ENCODE data around the gene PDGFC. TPM values are rescaled to one million over a fixed set of nuclear protein-coding genes. Genes with fewer than 3 reads are reported as not detected.
"Not testable (repeated sequence)": the region's sequence is repeated elsewhere in the genome, so short reads cannot be mapped to it uniquely, and the experiment has no call there.

The PDGFC gene
- total RNA-seq, 1 donor from 2014 or later: 39.9 TPM

DNA sequence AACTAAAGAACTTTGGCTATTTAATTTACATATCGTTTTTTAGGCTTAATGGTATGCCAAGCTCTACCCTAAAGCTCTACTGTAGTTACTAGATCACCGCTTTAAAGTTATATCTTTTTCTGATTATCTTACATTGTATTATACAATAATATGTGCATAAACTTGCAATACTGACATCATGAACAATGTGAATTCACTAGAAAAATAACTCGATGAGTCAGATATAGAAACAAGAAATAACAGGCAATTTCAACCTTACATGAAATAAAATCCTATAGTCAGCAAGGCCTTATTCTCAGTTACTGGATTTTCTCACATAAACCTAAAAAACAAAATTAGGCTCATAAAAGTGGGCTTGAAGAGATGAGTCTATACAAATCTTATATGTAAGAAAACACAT, 32.5 kb downstream of the PDGFC start:
- no peak for DNase-seq (ENCODE audit: extremely low spot score, unreplicated experiment)
- Mint-ChIP-seq H3K9me3 (no peaks in the 10 kb centered on the region), H3K27ac (no peak overlapping the region), H3K27me3 (no peaks in the 10 kb centered on the region), H3K4me1 (ENCODE audit: unreplicated experiment) (peaks cover 24% of the 10 kb centered on the region), H3K4me3 (no peak overlapping the region), H3K36me3 (peaks cover 5% of the 10 kb centered on the region)
- TF ChIP-seq, protein P1, sequence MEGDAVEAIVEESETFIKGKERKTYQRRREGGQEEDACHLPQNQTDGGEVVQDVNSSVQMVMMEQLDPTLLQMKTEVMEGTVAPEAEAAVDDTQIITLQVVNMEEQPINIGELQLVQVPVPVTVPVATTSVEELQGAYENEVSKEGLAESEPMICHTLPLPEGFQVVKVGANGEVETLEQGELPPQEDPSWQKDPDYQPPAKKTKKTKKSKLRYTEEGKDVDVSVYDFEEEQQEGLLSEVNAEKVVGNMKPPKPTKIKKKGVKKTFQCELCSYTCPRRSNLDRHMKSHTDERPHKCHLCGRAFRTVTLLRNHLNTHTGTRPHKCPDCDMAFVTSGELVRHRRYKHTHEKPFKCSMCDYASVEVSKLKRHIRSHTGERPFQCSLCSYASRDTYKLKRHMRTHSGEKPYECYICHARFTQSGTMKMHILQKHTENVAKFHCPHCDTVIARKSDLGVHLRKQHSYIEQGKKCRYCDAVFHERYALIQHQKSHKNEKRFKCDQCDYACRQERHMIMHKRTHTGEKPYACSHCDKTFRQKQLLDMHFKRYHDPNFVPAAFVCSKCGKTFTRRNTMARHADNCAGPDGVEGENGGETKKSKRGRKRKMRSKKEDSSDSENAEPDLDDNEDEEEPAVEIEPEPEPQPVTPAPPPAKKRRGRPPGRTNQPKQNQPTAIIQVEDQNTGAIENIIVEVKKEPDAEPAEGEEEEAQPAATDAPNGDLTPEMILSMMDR (conservative IDR thresholded peaks at IDR 0.05): no peak

DNA sequence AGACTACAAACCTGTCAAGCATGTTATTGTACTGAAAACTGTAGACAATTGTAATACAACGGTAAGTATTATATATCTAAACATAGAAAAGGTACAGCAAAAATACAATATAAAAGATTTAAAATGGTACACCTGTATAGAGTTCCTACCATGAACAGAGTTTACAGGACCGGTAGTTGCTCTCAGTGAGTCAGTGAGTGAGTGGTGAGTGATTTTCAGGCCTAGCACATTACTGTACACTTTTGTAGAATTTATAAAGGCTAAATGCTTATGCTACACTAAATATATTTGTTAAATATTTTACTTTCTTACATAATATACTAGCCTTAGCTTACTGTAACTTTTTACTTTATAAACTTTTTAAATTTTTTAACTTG, 37.4 kb downstream of the PDGFC start:
- Mint-ChIP-seq H3K4me1 (ENCODE audit: unreplicated experiment) (peaks cover 23% of the 10 kb centered on the region), H3K4me3 (no peak overlapping the region), H3K36me3 (peaks cover 11% of the 10 kb centered on the region), H3K27me3 (no peaks in the 10 kb centered on the region), H3K9me3 (peaks cover 7% of the 10 kb centered on the region), H3K27ac (no peak overlapping the region)
- TF ChIP-seq, protein P1 (conservative IDR thresholded peaks at IDR 0.05): no peak
- DNase-seq (ENCODE audit: extremely low spot score, unreplicated experiment): no peak

DNA sequence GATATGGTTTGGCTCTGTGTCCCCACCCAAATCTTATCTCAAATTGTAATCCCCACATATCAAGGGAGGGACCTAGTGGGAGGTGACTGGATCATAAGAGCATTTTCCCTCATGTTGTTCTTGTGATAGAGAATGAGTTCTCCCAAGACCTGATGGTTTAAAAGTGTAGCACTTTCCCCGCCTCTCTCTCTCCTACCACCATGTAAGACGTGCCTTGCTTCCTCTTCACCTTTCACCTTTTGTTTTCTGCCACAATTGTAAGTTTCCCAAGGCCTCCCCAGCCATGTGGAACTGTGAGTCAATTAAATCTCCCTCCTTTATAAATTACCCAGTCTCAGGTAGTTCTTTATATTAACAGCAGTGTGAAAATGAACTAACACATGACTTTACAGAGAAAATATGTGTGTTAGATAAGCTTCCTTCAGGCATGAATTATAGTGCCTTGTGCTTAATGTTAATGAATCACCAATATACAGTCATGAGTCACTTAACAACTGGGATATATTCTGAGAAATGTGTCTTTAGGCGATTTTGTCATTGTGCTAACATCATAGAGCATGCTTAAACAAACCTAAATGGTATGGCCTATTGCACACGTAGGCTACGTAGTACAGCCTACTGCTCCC, 37.9 kb downstream of the PDGFC start:
- TF ChIP-seq, protein P1 (conservative IDR thresholded peaks at IDR 0.05): no peak
- Mint-ChIP-seq H3K4me3 (peak overlapping the region; percentile 10), H3K27ac (peak overlapping the region; percentile 80), H3K9me3 (peaks cover 7% of the 10 kb centered on the region), H3K27me3 (no peaks in the 10 kb centered on the region), H3K4me1 (ENCODE audit: unreplicated experiment) (peaks cover 24% of the 10 kb centered on the region), H3K36me3 (peaks cover 11% of the 10 kb centered on the region)
- no peak for DNase-seq (ENCODE audit: extremely low spot score, unreplicated experiment)

DNA sequence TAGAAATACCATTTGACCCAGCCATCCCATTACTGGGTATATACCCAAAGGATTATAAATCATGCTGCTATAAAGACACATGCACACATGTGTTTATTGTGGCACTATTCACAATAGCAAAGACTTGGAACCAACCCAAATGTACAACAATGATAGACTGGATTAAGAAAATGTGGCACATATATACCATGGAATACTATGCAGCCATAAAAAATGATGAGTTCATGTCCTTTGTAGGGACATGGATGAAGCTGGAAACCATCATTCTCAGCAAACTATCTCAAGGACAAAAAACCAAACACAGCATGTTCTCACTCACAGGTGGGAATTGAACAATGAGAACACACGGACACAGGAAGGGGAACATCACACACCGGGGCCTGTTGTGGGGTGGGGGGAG, 39.2 kb downstream of the PDGFC start:
- not testable (repeated sequence) for H3K27ac Mint-ChIP-seq; H3K4me3 Mint-ChIP-seq; H3K27me3 Mint-ChIP-seq; H3K9me3 Mint-ChIP-seq; DNase-seq (ENCODE audit: extremely low spot score, unreplicated experiment)
- H3K36me3 Mint-ChIP-seq: peaks cover 15% of the 10 kb centered on the region
- peaks cover 24% of the 10 kb centered on the region for H3K4me1 Mint-ChIP-seq (ENCODE audit: unreplicated experiment)

GRCh38 chr4:156931267-156931666, 40.3 kb downstream of the PDGFC start:
- Mint-ChIP-seq H3K27ac (peak overlapping the region; percentile 69), H3K4me1 (ENCODE audit: unreplicated experiment) (peaks cover 24% of the 10 kb centered on the region), H3K4me3 (peak overlapping the region; percentile 27), H3K36me3 (peaks cover 11% of the 10 kb centered on the region), H3K27me3 (no peaks in the 10 kb centered on the region), H3K9me3 (peaks cover 7% of the 10 kb centered on the region)
- DNase-seq (ENCODE audit: extremely low spot score, unreplicated experiment): no peak
- TF ChIP-seq, protein P1 (conservative IDR thresholded peaks at IDR 0.05): no peak

DNA sequence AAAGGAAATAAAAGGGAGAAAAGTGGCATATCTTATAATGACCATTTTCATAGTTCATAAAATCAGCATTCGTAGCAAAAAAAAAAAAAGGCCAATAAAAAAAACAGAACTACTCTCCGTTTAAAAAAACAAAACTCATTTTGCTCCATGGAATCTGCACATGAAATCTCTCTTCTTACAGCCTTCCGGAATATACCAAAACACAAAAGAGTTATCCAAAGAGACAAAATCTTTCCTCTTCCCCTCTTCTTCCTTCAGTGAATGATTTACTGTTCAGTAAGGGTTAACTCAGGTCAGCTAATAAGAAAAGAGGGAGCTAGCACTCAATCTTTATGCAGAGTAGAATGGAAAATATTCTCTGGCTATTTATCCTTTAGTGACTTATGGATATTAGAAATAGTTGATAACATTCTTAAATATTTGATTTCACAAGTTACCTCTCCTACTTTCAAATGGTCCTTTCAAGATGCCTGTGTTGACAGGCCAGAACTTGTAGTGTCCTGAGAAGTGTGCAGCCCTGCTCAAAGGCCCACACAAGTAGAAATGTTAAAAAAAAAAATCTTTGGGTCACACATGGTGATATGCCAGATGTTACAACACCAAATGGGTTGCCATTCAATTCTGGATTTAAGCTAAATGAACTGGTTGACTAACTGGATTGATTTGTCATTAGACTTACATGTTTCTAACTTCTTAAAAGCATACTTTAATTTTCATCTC, 42.1 kb downstream of the PDGFC start:
- Mint-ChIP-seq H3K27me3 (no peaks in the 10 kb centered on the region), H3K36me3 (peaks cover 16% of the 10 kb centered on the region), H3K4me1 (ENCODE audit: unreplicated experiment) (peaks cover 27% of the 10 kb centered on the region), H3K9me3 (peaks cover 12% of the 10 kb centered on the region), H3K4me3 (no peak overlapping the region), H3K27ac (no peak overlapping the region)
- no peak for DNase-seq (ENCODE audit: extremely low spot score, unreplicated experiment)
- TF ChIP-seq, protein P1 (conservative IDR thresholded peaks at IDR 0.05): no peak
